GM19467 (cell line): Measurements from ENCODE around the gene NFATC2.

ENCODE experiments used
- ATAC-seq: cut with Tn5 transposase; IDR thresholded peaks from one replicate; pipeline ENCODE4 v1.9.1; 2021; ENCODE audit warnings: mild to moderate bottlenecking, moderate library complexity; ENCODE audit not compliant: unreplicated experiment

Gene NFATC2

DNA sequence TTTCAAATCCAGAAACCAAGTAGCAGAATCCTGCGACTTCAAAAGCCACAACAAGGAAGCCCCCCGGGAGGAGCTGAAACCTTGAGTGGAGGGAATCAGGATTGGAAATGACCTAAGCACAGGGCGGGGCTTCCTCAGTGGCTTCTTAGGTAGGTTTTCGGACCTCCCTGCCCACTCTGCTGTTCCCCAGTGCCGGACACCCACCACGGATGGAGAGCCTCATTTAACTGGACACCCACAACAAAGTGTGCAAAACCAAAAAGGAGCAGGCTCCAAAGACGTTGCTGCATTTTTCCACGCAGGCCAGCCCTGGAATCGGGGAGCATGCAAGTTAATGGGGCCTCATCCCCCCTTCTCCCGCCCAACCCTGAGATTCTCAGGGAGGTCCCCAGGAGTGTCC lies 144.4 kb downstream of the NFATC2 start:
- ATAC-seq = no peak

DNA sequence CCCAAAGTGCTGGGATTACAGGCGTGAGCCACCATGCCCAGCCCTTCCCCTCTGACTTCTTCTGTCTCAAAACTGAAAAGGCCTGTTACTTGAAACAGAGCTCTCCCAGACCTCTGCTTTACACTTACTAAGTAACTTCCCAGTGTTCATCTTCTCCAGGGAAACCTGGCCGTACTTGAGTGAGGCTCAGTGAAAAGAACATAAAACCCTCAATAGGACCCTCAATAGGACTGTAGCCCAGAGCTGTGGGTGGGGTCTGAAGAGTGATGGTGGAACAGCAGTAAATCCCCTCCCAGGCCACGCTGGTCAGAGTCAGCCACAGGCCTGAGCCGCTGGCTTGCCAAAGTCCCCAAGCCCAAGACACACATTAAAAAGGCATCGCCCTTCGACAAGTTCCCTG lies 145.4 kb downstream of the NFATC2 start:
- ATAC-seq = no peak

DNA sequence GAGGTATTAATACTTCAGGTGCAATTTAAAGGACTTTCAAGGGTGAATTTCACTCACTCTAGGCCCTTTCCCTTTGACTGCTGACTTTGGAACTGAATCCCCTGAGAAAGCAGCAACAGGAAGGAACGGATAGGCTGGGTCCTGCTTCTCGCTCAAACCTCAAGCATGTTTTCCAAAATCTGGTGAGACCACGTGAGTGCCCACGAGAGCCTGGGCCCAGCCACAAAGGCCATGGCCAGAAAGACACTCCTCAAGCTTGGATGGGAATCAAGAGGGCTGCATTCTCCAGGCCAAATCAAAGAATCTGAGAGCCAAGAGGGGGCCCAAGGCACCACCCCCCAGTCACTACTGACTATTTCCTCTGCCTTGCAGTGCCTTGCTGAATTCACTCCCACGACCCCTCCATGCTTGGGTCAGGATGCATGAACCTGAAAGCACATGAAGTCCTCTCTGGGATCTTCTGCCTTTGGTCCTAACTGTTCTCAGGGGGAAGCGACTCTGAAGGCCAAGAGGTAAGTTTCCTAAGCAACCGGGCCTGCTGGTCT lies 146.1 kb downstream of the NFATC2 start:
- ATAC-seq = no peak

DNA sequence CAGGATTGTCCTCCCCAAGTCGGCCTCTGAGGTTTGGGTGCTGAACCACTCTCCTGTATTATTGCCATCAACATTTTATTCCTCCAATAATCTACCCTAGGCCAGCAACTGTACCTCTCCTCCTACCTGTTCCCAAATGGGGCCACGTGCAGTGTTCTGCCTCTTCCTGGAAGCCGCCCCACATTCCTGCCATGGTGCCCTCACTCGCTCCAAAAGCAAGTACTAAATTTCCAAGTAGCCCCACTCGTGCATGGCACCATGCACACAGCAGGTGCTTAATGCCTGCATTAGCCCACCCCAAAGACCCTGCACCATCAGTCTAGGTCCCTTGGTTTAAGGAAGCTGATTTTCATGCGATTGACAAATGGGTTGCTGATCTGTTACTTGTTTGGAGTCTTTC lies 147.8 kb downstream of the NFATC2 start:
- no peak for ATAC-seq

DNA sequence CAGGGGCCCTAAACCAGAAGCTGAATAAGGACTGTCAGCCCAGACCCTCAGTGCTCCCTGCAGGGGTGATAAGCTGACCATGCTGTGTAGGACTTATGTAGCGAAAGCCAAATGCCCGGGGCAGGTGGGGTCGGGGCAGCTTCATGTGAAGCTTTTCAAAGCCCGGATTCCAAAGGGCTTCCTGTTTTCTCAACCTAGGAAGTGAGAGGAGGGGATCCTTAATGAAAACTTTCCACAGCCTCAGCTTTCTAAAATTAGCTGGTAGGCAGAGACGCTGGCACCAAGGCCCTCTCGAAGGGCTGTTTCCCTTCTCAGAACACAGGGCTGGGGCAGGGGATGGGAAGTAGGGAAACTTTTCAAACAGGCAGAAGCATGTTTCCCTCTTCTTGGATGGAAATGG lies 148.9 kb downstream of the NFATC2 start:
- no peak for ATAC-seq

DNA sequence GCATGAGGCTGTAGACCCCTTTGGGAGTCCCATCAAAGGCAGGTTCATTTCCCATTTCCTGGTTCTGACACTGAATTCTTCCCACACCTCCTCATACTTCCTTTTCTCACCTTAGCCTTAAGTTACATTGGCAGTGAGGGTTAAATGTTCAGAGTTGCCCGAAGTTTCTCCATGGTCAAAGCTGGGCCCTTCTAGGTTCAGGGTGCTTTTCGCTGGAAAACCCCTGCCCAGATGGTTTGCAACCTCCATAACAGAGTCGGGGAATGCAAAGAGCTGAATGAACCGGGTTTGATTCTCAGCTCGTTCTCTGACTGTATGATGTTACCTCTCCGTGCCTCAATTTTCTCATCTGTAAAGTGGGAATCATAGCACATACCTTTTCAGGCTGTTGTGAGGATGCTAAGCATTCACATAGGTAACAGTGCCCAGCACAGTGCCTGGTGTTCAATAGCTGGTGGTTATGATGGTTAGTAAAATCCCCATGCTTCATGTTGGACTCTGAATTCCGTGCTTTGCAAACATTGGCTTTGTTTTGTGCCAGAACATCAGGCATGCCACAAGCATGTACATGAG lies 149.8 kb downstream of the NFATC2 start:
- no peak for ATAC-seq

DNA sequence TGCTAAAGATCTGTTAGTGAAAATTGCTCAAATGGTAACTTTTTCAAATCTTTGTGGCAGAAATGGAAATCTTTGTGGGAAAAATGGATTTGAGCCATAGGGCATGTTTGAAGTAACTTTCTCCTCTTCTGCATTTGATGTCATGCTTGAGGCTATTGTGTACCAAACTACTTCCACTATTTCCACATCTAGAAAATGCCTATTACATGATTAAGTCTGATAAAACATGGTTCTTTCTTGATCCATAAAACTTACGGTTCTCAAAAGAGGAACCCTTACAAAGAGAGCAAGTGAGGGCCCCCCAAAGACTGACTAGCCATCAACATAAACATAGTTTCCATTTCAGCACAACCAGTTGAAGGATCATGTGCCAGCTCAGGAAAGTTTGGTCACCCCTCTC lies 150.6 kb downstream of the NFATC2 start:
- no peak for ATAC-seq

DNA sequence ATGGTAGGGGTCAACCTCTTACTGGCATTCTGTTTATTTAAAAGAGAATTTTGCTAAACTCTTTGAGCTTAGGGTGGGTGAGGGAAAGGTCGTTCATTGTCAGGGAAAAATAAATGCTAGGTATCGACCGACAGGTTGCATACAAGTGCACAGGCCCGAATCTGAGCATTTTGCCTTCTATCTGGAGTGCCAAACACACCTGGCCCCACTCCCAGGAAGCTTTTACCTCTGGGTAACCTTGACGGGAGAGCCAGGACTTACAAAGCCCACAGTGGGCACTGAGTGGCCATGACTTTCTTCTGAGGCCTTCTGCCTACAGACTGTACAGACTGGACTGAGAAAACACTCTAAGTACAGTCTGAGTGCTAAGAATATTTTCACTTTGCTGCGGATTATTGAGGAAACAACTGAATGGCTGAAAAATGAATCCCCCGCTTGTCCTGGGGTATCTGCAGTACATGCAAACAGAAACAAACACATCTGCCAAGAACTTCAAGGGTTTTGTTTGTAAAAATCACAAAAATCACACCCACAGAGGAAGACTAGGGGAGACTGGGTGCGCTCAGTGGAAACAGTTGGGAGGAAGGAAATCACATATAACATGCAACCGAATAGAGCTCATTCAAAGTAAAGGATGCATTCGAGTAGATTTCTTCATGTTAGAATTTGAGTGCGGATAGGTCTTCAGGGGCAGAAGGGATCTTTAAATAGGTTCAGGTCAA lies 152.8 kb downstream of the NFATC2 start:
- ATAC-seq = no peak

DNA sequence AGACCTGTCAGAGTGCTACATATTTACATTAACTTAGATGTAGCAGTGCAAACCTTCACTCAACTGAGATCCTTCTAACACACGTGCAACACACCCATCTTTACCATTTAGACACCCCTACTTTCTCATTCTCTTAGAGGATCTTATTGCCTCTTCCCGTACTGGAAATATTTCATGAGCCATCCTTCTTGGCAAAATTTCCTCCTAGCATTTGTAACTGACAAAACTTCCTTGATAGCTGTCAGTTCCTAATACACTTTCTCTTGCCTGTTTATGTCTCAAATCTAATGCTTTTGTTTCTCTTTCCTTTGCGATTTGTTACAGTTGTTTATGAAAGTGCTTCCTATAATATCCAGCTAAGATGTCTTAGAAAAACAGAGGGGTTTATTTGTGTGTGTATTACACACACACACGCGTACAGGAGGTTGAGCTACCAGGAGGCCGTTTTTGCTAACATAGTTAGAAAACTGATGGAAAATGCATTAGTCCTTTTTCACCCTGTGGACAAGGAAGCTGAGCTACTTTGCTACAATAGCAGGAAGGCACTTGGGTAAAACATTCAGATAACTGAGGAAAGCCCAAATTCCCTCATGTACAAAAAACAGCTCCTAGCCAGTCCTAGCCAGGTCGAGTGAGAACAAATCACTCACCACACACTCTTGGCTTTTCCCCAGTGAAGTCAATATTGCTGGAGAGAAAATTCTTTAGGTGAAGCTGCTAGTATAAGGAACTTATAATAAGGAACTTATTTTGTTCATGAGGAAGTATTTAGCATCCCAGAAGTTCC lies 153.6 kb downstream of the NFATC2 start:
- ATAC-seq = no peak

DNA sequence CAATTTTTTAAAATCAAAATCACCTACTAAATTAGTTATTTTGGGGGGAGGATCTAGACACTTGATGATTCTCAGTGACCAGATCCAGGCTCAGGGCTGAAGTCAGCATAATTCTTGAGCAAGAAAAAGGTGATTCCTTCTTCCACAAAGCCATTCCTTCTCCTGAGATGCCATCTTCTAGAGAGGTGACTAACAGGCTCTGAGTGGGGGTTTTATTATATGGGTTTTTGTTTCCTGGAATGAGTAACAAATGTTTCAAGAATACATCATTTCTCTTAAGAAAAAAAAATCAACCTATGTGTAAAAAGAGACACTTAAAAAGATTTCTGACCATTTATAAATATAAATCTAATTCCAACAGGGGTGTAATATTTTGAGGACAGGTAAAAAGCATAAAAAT lies 154.3 kb downstream of the NFATC2 start:
- no peak for ATAC-seq

DNA sequence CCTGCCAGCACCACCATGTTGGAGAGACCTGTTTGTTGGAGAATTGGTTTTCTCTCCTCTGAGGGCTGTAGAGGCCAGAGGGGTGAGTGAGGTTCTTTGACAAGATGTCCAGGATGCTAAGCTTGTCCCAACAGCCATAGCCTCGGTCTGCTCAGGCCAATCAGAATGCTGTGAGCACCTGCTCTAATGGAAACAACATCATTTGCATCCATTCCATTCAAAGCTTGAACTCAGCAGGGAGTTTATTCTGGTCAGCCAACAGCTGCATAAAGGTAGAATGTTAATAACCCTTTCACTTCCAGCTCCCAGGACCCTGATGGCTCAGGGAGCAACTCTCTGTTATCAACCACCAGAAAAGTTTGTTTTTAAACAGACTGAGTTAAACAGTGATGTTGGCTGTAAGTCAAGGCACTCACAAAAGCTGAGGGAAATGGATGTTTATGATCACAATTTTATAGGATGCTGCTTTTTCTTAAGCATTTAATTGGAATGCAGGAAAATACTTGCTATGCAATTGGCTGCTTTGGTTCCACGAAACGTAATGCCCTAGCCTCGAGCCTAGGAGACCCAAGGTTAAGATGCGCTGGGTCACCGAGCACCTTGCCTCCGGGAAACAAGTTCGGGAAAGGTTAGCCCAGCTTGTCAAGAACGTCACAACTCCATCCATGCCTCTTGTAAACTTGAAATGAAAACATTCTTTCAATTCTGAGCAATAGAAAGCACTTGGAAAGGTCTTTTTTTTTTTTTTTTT lies 155.2 kb downstream of the NFATC2 start:
- no peak for ATAC-seq

DNA sequence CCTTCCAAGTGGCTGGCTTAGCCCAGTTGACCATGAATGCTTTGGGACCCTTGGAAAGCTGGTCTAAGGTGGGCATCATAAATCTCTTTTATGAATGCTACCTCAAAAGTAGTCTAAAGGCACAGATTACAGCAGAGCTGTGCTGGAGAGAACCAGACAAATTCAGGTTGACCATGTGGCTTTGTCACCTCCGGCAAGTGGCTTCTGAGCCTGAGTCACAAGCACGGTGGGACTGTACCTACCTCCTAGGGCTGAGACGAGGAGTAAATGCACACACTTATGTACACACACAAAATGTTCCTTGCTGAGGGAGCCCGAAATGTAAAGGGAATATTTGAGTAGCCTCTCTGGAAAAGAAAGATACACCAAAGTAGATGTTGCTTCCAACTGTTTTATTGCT lies 155.9 kb downstream of the NFATC2 start:
- no peak for ATAC-seq

DNA sequence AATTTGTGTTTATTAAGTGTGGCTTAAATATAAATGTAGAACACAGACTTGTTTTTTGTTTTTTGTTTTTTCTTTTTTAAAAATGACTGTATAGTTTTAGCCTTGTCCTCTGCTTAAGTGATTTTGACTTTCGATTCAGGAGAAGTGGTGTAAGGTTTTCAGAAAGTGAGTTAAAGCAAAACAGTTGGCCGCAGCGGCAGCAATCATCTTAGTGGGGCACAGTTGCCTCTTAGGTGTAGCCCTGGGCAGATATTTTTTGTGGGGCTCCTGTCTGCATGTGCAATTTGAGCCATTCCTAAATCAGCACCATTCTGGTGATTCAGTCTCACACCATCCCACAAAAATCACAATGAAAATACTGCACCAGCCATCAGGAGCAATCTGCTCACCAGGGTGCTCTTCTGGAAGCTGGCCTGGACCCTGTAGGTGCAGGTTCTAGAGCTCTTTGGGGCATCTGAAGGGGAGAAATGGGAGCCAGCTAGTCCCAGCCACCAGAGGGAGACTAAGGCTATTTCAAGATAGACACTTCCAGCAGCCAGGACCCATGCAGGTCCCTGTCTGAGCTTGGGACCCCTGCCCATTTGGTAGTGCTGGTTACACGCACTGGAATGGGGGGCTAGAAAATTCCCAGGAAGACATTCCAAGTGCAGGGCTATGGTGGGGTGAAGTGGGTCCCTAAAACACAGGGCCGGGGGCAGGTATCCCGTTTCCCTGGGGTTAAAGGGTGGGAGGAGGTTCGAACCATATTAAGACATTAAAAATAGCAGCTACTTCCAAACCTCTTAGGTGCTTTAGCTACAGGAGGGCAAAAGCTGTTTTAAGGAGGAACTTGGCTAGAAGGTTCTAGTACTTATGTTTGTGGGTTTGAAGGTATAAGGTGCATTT lies 156.6 kb downstream of the NFATC2 start:
- no peak for ATAC-seq

DNA sequence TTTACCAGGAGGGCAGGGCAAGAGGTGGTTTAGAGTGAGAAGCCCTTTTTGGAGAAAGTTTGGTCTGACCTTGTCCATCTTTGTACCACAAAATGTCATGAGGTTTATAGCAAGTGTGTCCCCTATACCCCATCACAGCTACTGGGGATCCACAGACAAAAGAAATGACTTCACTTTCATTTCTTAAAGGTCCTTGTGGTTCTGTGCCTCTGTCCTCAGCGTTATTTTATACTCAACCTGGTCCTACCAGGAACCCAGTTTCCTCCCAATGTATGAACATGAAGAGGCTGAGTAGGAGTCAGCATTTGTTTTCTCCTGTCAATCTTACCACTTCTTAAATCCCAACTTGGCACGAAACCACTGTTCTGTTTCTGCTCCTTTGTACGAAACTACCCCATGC lies 157.6 kb downstream of the NFATC2 start:
- no peak for ATAC-seq

DNA sequence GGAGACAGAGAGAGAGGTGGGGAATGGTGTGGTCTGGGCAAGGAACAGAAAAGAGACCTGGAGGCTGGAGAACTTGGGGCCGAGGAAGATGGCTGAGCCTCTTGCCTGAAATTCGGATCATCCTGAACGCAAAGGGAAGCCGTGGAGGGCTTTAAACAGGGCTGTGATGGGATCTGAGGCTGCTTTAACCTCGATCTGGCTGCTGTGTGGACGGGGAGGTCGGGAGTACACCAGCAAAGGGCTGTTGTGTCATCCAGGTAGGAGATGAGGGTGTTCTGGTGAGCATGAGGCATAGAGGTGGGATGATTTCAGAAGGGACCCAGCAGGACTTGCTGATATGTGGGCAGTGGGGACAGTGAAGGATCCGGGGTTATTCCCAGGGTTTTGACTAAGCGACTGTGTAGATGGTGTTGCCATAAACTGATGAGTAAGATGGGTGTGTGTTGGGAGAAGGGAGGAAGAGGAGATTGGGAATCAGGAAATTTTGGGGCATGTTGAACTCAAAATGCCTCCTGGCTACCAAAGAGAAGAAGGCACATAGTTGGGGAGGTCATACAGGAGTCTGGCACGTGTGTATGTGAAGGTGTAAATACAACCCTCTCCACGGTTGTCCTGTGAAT lies 158.5 kb downstream of the NFATC2 start:
- no peak for ATAC-seq

DNA sequence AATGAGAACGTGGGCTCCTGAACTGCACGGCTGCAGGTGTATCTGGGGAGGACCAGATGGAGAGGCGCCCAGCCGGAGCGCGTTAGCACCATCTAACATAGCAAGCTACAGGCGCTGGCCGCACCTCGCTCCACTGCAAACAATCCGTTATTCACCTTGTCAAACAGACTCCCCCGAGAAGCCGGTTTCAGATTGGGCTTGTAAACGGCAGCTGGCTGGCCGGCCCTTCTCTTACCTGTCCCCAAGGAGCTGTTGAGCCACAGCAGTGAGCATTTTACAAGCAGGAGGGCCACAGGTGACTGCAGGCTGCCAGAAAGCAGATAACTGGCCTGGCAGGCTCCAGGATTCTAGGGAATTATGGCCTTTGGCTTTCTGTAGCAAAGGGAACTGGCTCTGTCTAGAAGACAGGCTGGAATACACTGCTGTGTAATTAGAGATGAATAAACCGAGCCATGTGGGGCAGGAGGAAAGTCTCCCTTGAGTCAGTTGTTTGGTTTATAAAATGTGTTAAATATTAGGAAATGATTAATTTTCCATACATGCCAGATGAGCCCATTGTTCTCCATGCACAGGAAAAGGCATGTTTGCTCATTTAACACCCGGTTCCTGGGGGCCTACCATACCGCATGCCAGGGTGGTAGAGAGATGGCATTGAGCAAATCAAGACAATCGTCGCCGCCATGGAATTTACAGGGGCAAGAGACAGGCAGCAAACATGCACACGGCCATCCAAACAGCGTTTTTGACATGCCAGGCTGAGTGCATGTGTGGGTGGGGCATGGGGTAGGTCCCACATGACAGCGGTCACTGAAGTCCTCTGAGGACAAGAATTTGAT lies 159.3 kb downstream of the NFATC2 start:
- ATAC-seq = no peak

DNA sequence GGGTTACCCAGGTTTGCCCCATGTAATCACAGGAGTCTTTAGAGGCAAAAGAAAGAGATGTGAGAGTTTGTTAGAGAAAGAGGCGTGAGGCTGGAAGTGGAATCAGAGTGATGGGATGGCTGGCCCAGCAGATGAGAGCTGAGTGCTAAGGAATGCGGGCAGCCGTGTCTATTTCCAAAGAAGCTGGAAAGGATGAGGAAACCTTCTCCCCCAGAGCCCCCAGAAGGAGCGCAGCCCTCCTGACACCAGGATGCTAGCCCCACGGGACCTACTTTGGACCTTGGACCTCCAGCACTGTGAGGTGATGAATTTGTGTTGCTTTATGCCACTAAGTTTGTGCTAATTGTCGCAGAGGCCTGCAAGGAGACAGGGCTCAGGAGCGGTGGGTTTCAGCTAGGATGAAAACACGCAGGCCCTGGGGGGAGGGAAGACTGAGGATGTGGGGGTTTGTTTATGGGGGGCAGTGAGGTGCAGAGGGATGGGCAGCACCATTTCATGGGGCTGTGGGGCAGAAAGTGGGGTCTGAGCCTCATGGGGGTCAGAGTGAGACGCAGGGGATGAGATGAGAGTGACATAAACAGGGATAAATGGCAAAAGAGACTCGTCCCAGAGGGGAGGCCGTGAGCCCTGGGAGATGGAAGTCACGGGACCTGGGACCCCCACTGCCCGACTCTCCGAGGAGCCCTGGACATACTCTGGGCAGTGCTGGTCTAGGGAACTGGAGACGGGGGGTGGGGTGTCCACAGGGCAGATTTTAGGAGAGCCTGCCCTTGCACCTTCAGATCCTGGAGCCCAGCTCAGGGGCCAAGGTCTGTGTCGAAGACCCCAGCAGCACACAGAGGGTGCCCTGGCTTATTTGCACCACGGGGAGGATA lies 160.2 kb downstream of the NFATC2 start:
- no peak for ATAC-seq

DNA sequence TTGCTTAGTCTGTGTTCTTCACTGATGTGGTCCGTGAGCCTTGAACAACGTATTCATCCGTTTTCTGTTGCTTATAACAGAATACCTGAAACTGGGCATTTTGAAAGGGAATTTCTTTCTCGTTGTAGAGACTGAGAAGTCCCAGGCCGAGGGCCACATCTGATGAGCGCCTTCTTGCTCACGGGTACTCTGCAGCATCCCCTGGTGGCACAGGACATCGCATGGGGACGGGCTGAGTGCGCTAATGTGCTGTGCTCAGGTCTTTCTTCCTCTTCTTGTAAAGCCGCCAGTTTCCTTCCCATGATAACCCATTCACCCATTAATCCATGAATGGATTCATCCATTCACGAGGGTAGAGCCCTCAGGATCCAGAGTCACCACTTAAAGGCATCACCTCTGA lies 161.0 kb downstream of the NFATC2 start:
- no peak for ATAC-seq
